Breast epithelium (tissue), 3 donors: ENCODE results near the gene CHD2.

Experiments used
- POLR2A ChIP-seq: fragments of 450-650 bp; IDR thresholded peaks from one replicate; pipeline ENCODE4 v1.6.1; 2016; ENCODE audit warnings: antibody characterized with exemption, mild to moderate bottlenecking, moderate library complexity
- TF ChIP-seq, protein P1 (sequence below), 3 donors: fragments of 450-650 bp; IDR thresholded peaks; one replicate each; pipeline ENCODE4 v1.5.1; 2016 to 2017; ENCODE audit warnings: antibody characterized with exemption in 3 of 3, mild to moderate bottlenecking in 3 of 3, moderate library complexity in 3 of 3

DNA sequence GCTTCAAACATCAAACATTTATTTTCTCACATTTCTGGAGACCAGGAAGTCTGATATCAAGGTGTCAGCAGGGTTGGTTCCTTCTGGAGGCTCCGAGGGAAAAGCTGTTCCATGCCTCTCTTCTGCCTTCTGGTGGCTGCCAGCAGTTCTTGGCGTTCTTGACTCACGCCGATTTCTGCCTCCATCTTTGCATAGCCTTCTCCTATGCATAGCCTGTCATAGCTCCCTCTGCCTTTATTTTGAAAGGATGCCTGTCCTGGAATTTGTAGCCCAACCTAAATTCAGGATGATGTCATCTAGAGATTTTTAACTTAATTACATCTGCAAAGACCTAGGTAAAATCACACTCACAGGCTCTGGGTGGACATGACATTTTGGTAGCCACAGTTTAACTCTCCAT is 118.5 kb downstream of the CHD2 start:
- TF ChIP-seq, protein P1, sequence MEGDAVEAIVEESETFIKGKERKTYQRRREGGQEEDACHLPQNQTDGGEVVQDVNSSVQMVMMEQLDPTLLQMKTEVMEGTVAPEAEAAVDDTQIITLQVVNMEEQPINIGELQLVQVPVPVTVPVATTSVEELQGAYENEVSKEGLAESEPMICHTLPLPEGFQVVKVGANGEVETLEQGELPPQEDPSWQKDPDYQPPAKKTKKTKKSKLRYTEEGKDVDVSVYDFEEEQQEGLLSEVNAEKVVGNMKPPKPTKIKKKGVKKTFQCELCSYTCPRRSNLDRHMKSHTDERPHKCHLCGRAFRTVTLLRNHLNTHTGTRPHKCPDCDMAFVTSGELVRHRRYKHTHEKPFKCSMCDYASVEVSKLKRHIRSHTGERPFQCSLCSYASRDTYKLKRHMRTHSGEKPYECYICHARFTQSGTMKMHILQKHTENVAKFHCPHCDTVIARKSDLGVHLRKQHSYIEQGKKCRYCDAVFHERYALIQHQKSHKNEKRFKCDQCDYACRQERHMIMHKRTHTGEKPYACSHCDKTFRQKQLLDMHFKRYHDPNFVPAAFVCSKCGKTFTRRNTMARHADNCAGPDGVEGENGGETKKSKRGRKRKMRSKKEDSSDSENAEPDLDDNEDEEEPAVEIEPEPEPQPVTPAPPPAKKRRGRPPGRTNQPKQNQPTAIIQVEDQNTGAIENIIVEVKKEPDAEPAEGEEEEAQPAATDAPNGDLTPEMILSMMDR (IDR thresholded peaks at IDR 0.05) = no peak
- no peak for TF ChIP-seq POLR2A
